K562 (cell line): ENCODE measurements around the gene ANKRD65. TPM values are rescaled to one million over a fixed set of nuclear protein-coding genes. Genes with fewer than 3 reads are reported as not detected.

Experiments used
- CBX8 ChIP-seq: fragments of 200-600 bp; sonication (generic); IDR thresholded peaks from 2 replicates; pipeline ENCODE4 v1.6.1; 2012; ENCODE audit warnings: borderline replicate concordance, mixed run types, low read depth, mild to moderate bottlenecking, moderate library complexity, mixed read lengths, low read length, control low read depth, inconsistent platforms; ENCODE audit not compliant: poor library complexity, severe bottlenecking; ENCODE audit errors: extremely low read depth
- CCNT2 ChIP-seq: IDR thresholded peaks from 2 replicates; pipeline ENCODE4 v1.6.1; 2011; ENCODE audit warnings: borderline replicate concordance, low read depth, mild to moderate bottlenecking, moderate library complexity, mixed read lengths, low read length; ENCODE audit not compliant: insufficient read length; ENCODE audit errors: extremely low read depth
- EHMT2 ChIP-seq: fragments of 450-650 bp; IDR thresholded peaks from 2 replicates; pipeline ENCODE4 v1.6.1; 2018; ENCODE audit warnings: antibody characterized with exemption
- GABPA ChIP-seq: fragments of 200-800 bp; sonication (Bioruptor generic); conservative IDR thresholded peaks from 2 replicates; pipeline ENCODE4 v1.6.1; 2016; ENCODE audit warnings: low read depth, missing genetic modification characterization, missing compliant biosample characterization
- L3MBTL2 ChIP-seq: fragments of 450-650 bp; IDR thresholded peaks from 2 replicates; pipeline ENCODE4 v1.6.1; 2016; ENCODE audit warnings: mild to moderate bottlenecking, moderate library complexity
- NCOA6 ChIP-seq: fragments of 450-650 bp; IDR thresholded peaks from 2 replicates; pipeline ENCODE4 v1.6.1; 2017; ENCODE audit warnings: mild to moderate bottlenecking
- NFE2 ChIP-seq: IDR thresholded peaks from 2 replicates; pipeline ENCODE4 v1.6.1; 2014; ENCODE audit warnings: antibody characterized with exemption, low read depth
- NR2C1 ChIP-seq, 2 experiments: fragments of 450-650 bp; IDR thresholded peaks; 2 replicates each; pipeline ENCODE4 v1.6.1; 2017; ENCODE audit warnings: mild to moderate bottlenecking in 2 of 2, antibody characterized with exemption in 1 of 2, inconsistent platforms in 1 of 2, missing compliant biosample characterization in 1 of 2, missing genetic modification characterization in 1 of 2
- RBFOX2 ChIP-seq: fragments of 200-400 bp; formaldehyde crosslinking; IDR thresholded peaks from 2 replicates; pipeline ENCODE4 v1.6.1; 2017; ENCODE audit warnings: low read depth, mild to moderate bottlenecking, low read length, moderate library complexity
- SMARCB1 ChIP-seq: IDR thresholded peaks from 2 replicates; pipeline ENCODE4 v1.6.1; 2011; ENCODE audit warnings: improper control_type of control experiment, low read depth; ENCODE audit not compliant: insufficient read length
- TAF9B ChIP-seq: fragments of 450-650 bp; IDR thresholded peaks from 2 replicates; pipeline ENCODE4 v1.6.1; 2018; ENCODE audit warnings: mild to moderate bottlenecking; ENCODE audit not compliant: partially characterized antibody
- TFAM ChIP-seq: fragments of 250-450 bp; sonication (Bioruptor Pico); conservative IDR thresholded peaks from 2 replicates; pipeline ENCODE4 v1.5.0; 2021; ENCODE audit warnings: mild to moderate bottlenecking, moderate library complexity
- THRAP3 ChIP-seq: fragments of 450-650 bp; IDR thresholded peaks from 2 replicates; pipeline ENCODE4 v1.6.1; 2016; ENCODE audit warnings: mild to moderate bottlenecking, inconsistent platforms, borderline replicate concordance
- ZC3H8 ChIP-seq: fragments of 450-650 bp; IDR thresholded peaks from 2 replicates; pipeline ENCODE4 v1.6.1; 2017
- ZNF668 ChIP-seq: fragments of 250-450 bp; sonication (Bioruptor Pico); IDR thresholded peaks from 2 replicates; pipeline ENCODE4 v1.8.0; 2022; ENCODE audit warnings: mild to moderate bottlenecking, inconsistent platforms
- ZNF699 ChIP-seq: fragments of 250-450 bp; sonication (Bioruptor Pico); IDR thresholded peaks from 2 replicates; pipeline ENCODE4 v1.8.0; 2021; ENCODE audit warnings: mild to moderate bottlenecking, moderate library complexity; ENCODE audit not compliant: insufficient replicate concordance
- ZNF76 ChIP-seq: fragments of 250-450 bp; sonication (Bioruptor Pico); IDR thresholded peaks from 2 replicates; pipeline ENCODE4 v1.4.0; 2020; ENCODE audit warnings: mild to moderate bottlenecking, moderate library complexity, borderline replicate concordance
- polyA plus RNA-seq, 8 experiments: library from polyadenylated mRNA; depleted of rRNA in 4 of 8; stranded (reverse) in 5 of 8; unstranded in 3 of 8; fragments of >200 nt; fragmentation: Nextera tagmentation in 2 of 8; fragmentation: Illumina TruSeq in 1 of 8; extraction: Ambion mirVana in 2 of 8; extraction: Trizol in 1 of 8; gene quantifications; 2 replicates each; pipeline versions ENCODE4 v1.2.1 to v1.2.3, GENCODE V29; 2011 to 2014; ENCODE audit warnings: inconsistent platforms in 1 of 8, missing spikeins in 1 of 8
- total RNA-seq, 7 experiments: library from RNA; depleted of rRNA in 6 of 7; stranded (reverse); fragments of >200 nt in 6 of 7; fragmentation: Illumina TruSeq in 2 of 7; extraction: Trizol in 2 of 7; gene quantifications; 2 replicates each; pipeline versions ENCODE4 v1.2.1 to v1.2.3, GENCODE V29; 2011 to 2021; ENCODE audit warnings: low replicate concordance in 1 of 7
- TF ChIP-seq, protein P1 (sequence below): fragments of 450-650 bp; formaldehyde crosslinking; conservative IDR thresholded peaks from 2 replicates; pipeline ENCODE4 v1.4.0; 2022; ENCODE audit warnings: mild to moderate bottlenecking, missing genetic modification characterization
- TF ChIP-seq, protein P2 (sequence below): fragments of 450-650 bp; IDR thresholded peaks from 2 replicates; pipeline ENCODE4 v1.6.1; 2016
- TF ChIP-seq, protein P3 (sequence below): conservative IDR thresholded peaks from 2 replicates; pipeline ENCODE4 v1.6.1; 2011; ENCODE audit warnings: low read depth, mild to moderate bottlenecking, low read length; ENCODE audit not compliant: control insufficient read depth
- TF ChIP-seq, protein P4 (sequence below): fragments of 150-350 bp; conservative IDR thresholded peaks from 2 replicates; pipeline ENCODE4 v1.6.1; 2014; ENCODE audit warnings: low read length

Gene ANKRD65
- total and polyA plus RNA-seq, 9 of the 15 experiments (the other 6 are each of a cell fraction or from before 2014, with no cell fraction given), result not detected

DNA sequence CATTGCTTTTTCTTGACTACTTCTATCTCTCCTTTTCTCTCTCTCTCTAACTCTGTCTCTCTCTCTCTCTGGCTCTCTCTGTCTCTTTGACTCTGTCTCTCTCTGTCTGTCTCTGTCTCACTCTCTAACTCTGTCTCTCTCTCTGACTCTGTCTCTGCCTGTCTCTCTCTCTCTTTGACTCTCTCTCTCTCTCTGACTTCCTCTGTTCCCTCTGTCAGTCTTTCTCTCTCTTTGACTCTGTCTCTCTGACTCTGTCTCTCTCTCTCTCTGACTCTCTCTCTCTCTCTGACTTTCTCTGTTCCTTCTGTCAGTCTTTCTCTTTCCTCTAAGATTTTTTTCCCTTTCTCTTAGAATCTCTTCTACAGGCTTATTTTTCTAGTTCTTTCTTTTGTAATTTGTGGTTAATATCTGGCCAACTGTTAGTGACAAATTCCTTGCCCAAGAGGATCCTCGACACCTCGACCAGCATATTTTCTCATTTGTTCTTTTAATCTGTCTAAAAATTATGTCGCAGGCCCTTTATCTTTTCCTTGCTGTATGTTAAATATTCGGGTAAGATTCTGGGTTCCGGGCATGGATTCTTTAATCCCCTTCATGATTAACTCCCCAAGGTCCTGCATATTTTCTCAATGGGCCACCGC, 28.1 kb upstream of the ANKRD65 start, which contains the start of gene ATAD3C (continued):
- no peak for TF ChIP-seq CBX8
- no peak for TF ChIP-seq TAF9B
- peak; percentile 30; the same call in 1 of the 2 replicates for TF ChIP-seq NR2C1 (IDR thresholded peaks at IDR 0.05)
- no peak for TF ChIP-seq NR2C1 (tag; IDR thresholded peaks at IDR 0.05)
- TF ChIP-seq RBFOX2, result no peak
- TF ChIP-seq, protein P1, sequence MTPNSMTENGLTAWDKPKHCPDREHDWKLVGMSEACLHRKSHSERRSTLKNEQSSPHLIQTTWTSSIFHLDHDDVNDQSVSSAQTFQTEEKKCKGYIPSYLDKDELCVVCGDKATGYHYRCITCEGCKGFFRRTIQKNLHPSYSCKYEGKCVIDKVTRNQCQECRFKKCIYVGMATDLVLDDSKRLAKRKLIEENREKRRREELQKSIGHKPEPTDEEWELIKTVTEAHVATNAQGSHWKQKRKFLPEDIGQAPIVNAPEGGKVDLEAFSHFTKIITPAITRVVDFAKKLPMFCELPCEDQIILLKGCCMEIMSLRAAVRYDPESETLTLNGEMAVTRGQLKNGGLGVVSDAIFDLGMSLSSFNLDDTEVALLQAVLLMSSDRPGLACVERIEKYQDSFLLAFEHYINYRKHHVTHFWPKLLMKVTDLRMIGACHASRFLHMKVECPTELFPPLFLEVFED (CRISPR knock-in tag), result 0 out of 2 replicates have a peak, but pooled peaks have one; percentile 57
- TF ChIP-seq THRAP3, result peak; percentile 88
- TF ChIP-seq NFE2, result no peak
- no peak for TF ChIP-seq ZNF668 (CRISPR knock-in tag)
- no peak for TF ChIP-seq CCNT2
- TF ChIP-seq, protein P2, sequence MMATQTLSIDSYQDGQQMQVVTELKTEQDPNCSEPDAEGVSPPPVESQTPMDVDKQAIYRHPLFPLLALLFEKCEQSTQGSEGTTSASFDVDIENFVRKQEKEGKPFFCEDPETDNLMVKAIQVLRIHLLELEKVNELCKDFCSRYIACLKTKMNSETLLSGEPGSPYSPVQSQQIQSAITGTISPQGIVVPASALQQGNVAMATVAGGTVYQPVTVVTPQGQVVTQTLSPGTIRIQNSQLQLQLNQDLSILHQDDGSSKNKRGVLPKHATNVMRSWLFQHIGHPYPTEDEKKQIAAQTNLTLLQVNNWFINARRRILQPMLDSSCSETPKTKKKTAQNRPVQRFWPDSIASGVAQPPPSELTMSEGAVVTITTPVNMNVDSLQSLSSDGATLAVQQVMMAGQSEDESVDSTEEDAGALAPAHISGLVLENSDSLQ, result peak; percentile 38; the same call in 1 of the 2 replicates
- TF ChIP-seq SMARCB1, result no peak
- TF ChIP-seq TFAM (CRISPR knock-in tag), result no peak
- 0 out of 2 replicates have a peak, but pooled peaks have one; percentile 18 for TF ChIP-seq EHMT2
- TF ChIP-seq GABPA (tag), result no peak
- TF ChIP-seq L3MBTL2, result no peak
- TF ChIP-seq ZNF76 (CRISPR knock-in tag), result no peak
- TF ChIP-seq, protein P3, sequence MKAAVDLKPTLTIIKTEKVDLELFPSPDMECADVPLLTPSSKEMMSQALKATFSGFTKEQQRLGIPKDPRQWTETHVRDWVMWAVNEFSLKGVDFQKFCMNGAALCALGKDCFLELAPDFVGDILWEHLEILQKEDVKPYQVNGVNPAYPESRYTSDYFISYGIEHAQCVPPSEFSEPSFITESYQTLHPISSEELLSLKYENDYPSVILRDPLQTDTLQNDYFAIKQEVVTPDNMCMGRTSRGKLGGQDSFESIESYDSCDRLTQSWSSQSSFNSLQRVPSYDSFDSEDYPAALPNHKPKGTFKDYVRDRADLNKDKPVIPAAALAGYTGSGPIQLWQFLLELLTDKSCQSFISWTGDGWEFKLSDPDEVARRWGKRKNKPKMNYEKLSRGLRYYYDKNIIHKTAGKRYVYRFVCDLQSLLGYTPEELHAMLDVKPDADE, result no peak
- no peak for TF ChIP-seq NCOA6
- TF ChIP-seq ZC3H8, result no peak
- TF ChIP-seq, protein P4, sequence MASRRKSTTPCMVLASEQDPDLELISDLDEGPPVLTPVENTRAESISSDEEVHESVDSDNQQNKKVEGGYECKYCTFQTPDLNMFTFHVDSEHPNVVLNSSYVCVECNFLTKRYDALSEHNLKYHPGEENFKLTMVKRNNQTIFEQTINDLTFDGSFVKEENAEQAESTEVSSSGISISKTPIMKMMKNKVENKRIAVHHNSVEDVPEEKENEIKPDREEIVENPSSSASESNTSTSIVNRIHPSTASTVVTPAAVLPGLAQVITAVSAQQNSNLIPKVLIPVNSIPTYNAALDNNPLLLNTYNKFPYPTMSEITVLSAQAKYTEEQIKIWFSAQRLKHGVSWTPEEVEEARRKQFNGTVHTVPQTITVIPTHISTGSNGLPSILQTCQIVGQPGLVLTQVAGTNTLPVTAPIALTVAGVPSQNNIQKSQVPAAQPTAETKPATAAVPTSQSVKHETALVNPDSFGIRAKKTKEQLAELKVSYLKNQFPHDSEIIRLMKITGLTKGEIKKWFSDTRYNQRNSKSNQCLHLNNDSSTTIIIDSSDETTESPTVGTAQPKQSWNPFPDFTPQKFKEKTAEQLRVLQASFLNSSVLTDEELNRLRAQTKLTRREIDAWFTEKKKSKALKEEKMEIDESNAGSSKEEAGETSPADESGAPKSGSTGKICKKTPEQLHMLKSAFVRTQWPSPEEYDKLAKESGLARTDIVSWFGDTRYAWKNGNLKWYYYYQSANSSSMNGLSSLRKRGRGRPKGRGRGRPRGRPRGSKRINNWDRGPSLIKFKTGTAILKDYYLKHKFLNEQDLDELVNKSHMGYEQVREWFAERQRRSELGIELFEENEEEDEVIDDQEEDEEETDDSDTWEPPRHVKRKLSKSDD, result no peak
- TF ChIP-seq ZNF699 (CRISPR knock-in tag), result no peak
